Measurements from ENCODE around the gene LZTR1.

GRCh38 chr22:20982563-20982882 lies 426 bp downstream of the LZTR1 start:
- TF ChIP-seq CTCF (IDR thresholded peaks at IDR 0.05; ENCODE audit: low read length) (no peak), EZH2 (optimal IDR thresholded peaks at IDR 0.05; ENCODE audit: low read depth, low read length) (no peak)

Measured in MM.1S (cell line).